C4-2B (cell line): ENCODE results near the gene ETV6.

Experiments used
- CTCF ChIP-seq: fragments of 450-650 bp; conservative IDR thresholded peaks from 2 replicates; pipeline ENCODE4 v1.5.1; 2017; ENCODE audit warnings: mild to moderate bottlenecking
- ZFX ChIP-seq: fragments of 450-650 bp; IDR thresholded peaks from 2 replicates; pipeline ENCODE4 v1.6.1; 2017

DNA sequence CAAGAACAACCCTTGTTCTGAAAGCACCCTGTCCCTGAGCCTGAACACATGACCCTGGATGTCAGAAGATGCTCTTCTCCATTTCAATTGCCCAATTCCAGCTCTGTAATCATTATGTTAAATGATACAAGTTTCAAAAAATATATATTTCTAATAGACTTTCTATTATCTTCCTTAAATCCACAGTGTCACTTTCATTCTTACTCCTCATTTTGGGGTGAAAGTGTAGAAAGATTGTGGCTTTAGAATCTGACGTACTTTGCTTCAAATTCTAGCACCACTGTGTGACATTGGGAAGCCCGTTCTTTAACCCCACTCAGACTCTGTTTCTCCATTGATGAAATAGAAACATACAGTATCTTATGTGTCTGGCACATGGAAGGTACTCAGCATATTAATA lies 83.2 kb downstream of the ETV6 start:
- TF ChIP-seq CTCF (no peak), ZFX (no peak)
